Right lobe of liver (tissue), 4 donors: ENCODE results near the gene VCL.

Experiments
- POLR2A ChIP-seq: fragments of 450-650 bp; IDR thresholded peaks from one replicate; pipeline ENCODE4 v1.6.1; 2017; ENCODE audit warnings: antibody characterized with exemption, mild to moderate bottlenecking
- TF ChIP-seq, protein P1 (sequence below), 4 donors: fragments of 200-600 bp in 3 of 4; fragments of 450-650 bp in 1 of 4; IDR thresholded peaks; one replicate each; pipeline versions ENCODE4 v1.5.1 to v1.8.0; 2016 to 2022; ENCODE audit warnings: antibody characterized with exemption in 4 of 4, mild to moderate bottlenecking in 2 of 4
- donor health status: DM: no; HTN: no; CAD: no.
- donor health status: DM: no; HTN: no; CAD: no.
- donor health status: DM: no; HTN: yes; CAD: no.

DNA sequence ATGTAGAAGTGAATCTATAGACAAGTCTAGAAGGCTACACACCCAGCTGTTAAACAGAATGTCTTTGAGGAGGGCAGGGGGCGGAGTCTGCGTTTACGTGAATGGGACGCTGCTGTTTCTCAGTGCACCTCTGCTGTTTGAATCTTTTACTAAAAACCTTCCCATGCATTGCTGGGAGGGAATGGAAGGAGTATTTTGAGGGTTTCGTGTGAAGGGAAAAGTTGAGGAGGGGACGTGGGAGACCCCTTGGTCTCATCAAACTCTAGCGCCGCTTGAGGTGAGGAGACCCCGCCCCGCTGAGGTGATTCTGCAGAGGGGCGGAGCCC, 492 bp upstream of the VCL start:
- TF ChIP-seq, protein P1, sequence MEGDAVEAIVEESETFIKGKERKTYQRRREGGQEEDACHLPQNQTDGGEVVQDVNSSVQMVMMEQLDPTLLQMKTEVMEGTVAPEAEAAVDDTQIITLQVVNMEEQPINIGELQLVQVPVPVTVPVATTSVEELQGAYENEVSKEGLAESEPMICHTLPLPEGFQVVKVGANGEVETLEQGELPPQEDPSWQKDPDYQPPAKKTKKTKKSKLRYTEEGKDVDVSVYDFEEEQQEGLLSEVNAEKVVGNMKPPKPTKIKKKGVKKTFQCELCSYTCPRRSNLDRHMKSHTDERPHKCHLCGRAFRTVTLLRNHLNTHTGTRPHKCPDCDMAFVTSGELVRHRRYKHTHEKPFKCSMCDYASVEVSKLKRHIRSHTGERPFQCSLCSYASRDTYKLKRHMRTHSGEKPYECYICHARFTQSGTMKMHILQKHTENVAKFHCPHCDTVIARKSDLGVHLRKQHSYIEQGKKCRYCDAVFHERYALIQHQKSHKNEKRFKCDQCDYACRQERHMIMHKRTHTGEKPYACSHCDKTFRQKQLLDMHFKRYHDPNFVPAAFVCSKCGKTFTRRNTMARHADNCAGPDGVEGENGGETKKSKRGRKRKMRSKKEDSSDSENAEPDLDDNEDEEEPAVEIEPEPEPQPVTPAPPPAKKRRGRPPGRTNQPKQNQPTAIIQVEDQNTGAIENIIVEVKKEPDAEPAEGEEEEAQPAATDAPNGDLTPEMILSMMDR (IDR thresholded peaks at IDR 0.05), result no peak
- no peak for TF ChIP-seq POLR2A
